Trophoblast cell (in vitro differentiated cells and primary cell): ENCODE data around the gene HLA-DQA1.

ENCODE experiments used
- DNase-seq, 2 donors: peaks; one replicate each; pipeline ENCODE4 v3.0.0-alpha.2; 2016
- H2AFZ ChIP-seq: 2 replicates; pipeline ENCODE4 v1.6.1; 2013; ENCODE audit warnings: low read length, moderate library complexity, mild to moderate bottlenecking; ENCODE audit not compliant: insufficient read depth, poor library complexity
- H2AK5ac ChIP-seq: 2 replicates; pipeline ENCODE4 v1.6.1; 2013; ENCODE audit warnings: mild to moderate bottlenecking, low read length
- H2BK120ac ChIP-seq: 2 replicates; pipeline ENCODE4 v1.6.1; 2013; ENCODE audit warnings: low read length, mild to moderate bottlenecking, moderate library complexity; ENCODE audit not compliant: insufficient read depth, poor library complexity
- H2BK12ac ChIP-seq: 2 replicates; pipeline ENCODE4 v1.6.1; 2013; ENCODE audit warnings: mild to moderate bottlenecking, low read length, moderate library complexity
- H2BK5ac ChIP-seq: 2 replicates; pipeline ENCODE4 v1.6.1; 2013; ENCODE audit warnings: low read length, low read depth, moderate library complexity, mild to moderate bottlenecking; ENCODE audit not compliant: poor library complexity
- H3K14ac ChIP-seq: 2 replicates; pipeline ENCODE4 v1.6.1; 2013; ENCODE audit warnings: mild to moderate bottlenecking, low read length
- H3K18ac ChIP-seq: 2 replicates; pipeline ENCODE4 v1.6.1; 2013; ENCODE audit warnings: mild to moderate bottlenecking, low read length
- H3K23ac ChIP-seq: 2 replicates; pipeline ENCODE4 v1.6.1; 2013; ENCODE audit warnings: low read length
- H3K27ac ChIP-seq: 2 replicates; pipeline ENCODE4 v1.5.1; 2013; ENCODE audit warnings: low read depth, mild to moderate bottlenecking, inconsistent platforms, low read length, moderate library complexity
- H3K27me3 ChIP-seq: 2 replicates; pipeline ENCODE4 v1.6.1; 2013; ENCODE audit warnings: inconsistent platforms, mild to moderate bottlenecking, low read length, moderate library complexity; ENCODE audit not compliant: insufficient read depth
- H3K36me3 ChIP-seq, 2 experiments: 1 replicate in 1 of 2; 2 replicates in 1 of 2; pipeline ENCODE4 v1.6.1; 2013; ENCODE audit warnings: low read length in 2 of 2, mild to moderate bottlenecking in 2 of 2, moderate library complexity in 1 of 2; ENCODE audit not compliant: insufficient read depth in 2 of 2, control insufficient read depth in 1 of 2
- H3K4ac ChIP-seq: 2 replicates; pipeline ENCODE4 v1.6.1; 2013; ENCODE audit warnings: low read depth, mild to moderate bottlenecking, low read length, moderate library complexity
- H3K4me1 ChIP-seq, 2 experiments: 1 replicate in 1 of 2; 2 replicates in 1 of 2; pipeline ENCODE4 v1.6.1; 2013; ENCODE audit warnings: low read length in 2 of 2, mild to moderate bottlenecking in 2 of 2, moderate library complexity in 1 of 2; ENCODE audit not compliant: insufficient read depth in 2 of 2, control insufficient read depth in 1 of 2
- H3K4me2 ChIP-seq: 2 replicates; pipeline ENCODE4 v1.6.1; 2013; ENCODE audit warnings: inconsistent platforms, mild to moderate bottlenecking, low read length, moderate library complexity
- H3K4me3 ChIP-seq: 2 replicates; pipeline ENCODE4 v1.5.1; 2013; ENCODE audit warnings: mild to moderate bottlenecking, low read depth, low read length, inconsistent platforms
- H3K79me1 ChIP-seq: one replicate; pipeline ENCODE4 v1.6.1; 2013; ENCODE audit warnings: low read length
- H3K79me2 ChIP-seq: 2 replicates; pipeline ENCODE4 v1.6.1; 2013; ENCODE audit warnings: low read length, mild to moderate bottlenecking; ENCODE audit not compliant: control insufficient read depth, insufficient read depth, poor library complexity
- H3K9ac ChIP-seq: 2 replicates; pipeline ENCODE4 v1.6.1; 2013; ENCODE audit warnings: mild to moderate bottlenecking, low read length
- H3K9me3 ChIP-seq: 2 replicates; pipeline ENCODE4 v1.6.1; 2013; ENCODE audit warnings: low read depth, mild to moderate bottlenecking, control low read depth, inconsistent platforms, low read length; ENCODE audit not compliant: insufficient read depth
- H4K12ac ChIP-seq: 2 replicates; pipeline ENCODE4 v1.6.1; 2013; ENCODE audit warnings: low read depth, mild to moderate bottlenecking, low read length, moderate library complexity
- H4K8ac ChIP-seq: 2 replicates; pipeline ENCODE4 v1.6.1; 2013; ENCODE audit warnings: low read depth, mild to moderate bottlenecking, low read length, moderate library complexity
- H4K91ac ChIP-seq: one replicate; pipeline ENCODE4 v1.6.1; 2013; ENCODE audit warnings: low read depth, mild to moderate bottlenecking, low read length, moderate library complexity
- WGBS: extraction: QIAGEN DNeasy Blood & Tissue Kit; methylation state at CpG from one replicate; pipeline ENCODE4 v1.1.7; 2013; ENCODE audit warnings: missing lambda C conversion rate; ENCODE audit not compliant: insufficient read length, insufficient coverage; ENCODE audit errors: extremely low coverage; 5-methylcytosine and 5-hydroxymethylcytosine counted together

Gene HLA-DQA1

GRCh38 chr6:32597024-32597423 lies 40.2 kb upstream of the HLA-DQA1 start:
- Histone ChIP-seq H3K9ac (no peak overlapping the region), H2BK5ac (no peak overlapping the region), H3K9me3 (no peaks in the 10 kb centered on the region), H3K79me1 (no peaks in the 10 kb centered on the region), H3K4me1 (no peaks in the 10 kb centered on the region), H3K18ac (no peak overlapping the region), H3K27ac (no peak overlapping the region), H3K79me2 (no peaks in the 10 kb centered on the region), H2AFZ (no peak overlapping the region), H2BK12ac (no peak overlapping the region), H3K4ac (no peak overlapping the region), H3K36me3 (no peaks in the 10 kb centered on the region), H4K91ac (no peak overlapping the region), H2AK5ac (no peak overlapping the region), H3K4me2 (no peak overlapping the region), H3K27me3 (no peaks in the 10 kb centered on the region), H3K14ac (no peak overlapping the region), H3K4me3 (no peak overlapping the region), H4K12ac (no peak overlapping the region), H4K8ac (no peak overlapping the region), H3K23ac (no peak overlapping the region), H2BK120ac (no peak overlapping the region)
- DNase-seq = no peak

- no peak overlapping the region for H4K8ac ChIP-seq
- no peaks in the 10 kb centered on the region for H3K4me1 ChIP-seq
- no peaks in the 10 kb centered on the region for H3K27me3 ChIP-seq
- H3K27ac ChIP-seq = no peak overlapping the region
- no CpG with 5 or more reads among the region's 3 CpGs for WGBS
- H3K18ac ChIP-seq = no peak overlapping the region
- H3K36me3 ChIP-seq = no peaks in the 10 kb centered on the region
- no peak for DNase-seq
- no peak overlapping the region for H2AFZ ChIP-seq
- no peak overlapping the region for H2BK5ac ChIP-seq
- no peak overlapping the region for H3K9ac ChIP-seq
- H2BK12ac ChIP-seq = no peak overlapping the region
- no peak overlapping the region for H3K4ac ChIP-seq
- H2AK5ac ChIP-seq = no peak overlapping the region
- H4K91ac ChIP-seq = no peak overlapping the region
- H4K12ac ChIP-seq = no peak overlapping the region
- H3K9me3 ChIP-seq = no peaks in the 10 kb centered on the region
- no peak overlapping the region for H3K23ac ChIP-seq
- no peaks in the 10 kb centered on the region for H3K79me2 ChIP-seq
- no peaks in the 10 kb centered on the region for H3K79me1 ChIP-seq
- H2BK120ac ChIP-seq = no peak overlapping the region
- no peak overlapping the region for H3K4me2 ChIP-seq
- no peak overlapping the region for H3K4me3 ChIP-seq
- H3K14ac ChIP-seq = no peak overlapping the region
These were observed 34.8 kb upstream of the HLA-DQA1 start for GRCh38 chr6:32602383-32602782.

GRCh38 chr6:32603222-32603621 lies 34.0 kb upstream of the HLA-DQA1 start:
- Histone ChIP-seq H3K27me3 (no peaks in the 10 kb centered on the region), H2BK120ac (no peak overlapping the region), H3K4ac (no peak overlapping the region), H3K27ac (no peak overlapping the region), H2AFZ (no peak overlapping the region), H3K79me1 (no peaks in the 10 kb centered on the region), H4K91ac (no peak overlapping the region), H3K4me2 (no peak overlapping the region), H4K12ac (no peak overlapping the region), H3K36me3 (no peaks in the 10 kb centered on the region), H2AK5ac (no peak overlapping the region), H3K14ac (no peak overlapping the region), H2BK5ac (no peak overlapping the region), H3K4me3 (no peak overlapping the region), H3K9me3 (no peaks in the 10 kb centered on the region), H3K18ac (no peak overlapping the region), H3K79me2 (no peaks in the 10 kb centered on the region), H3K23ac (no peak overlapping the region), H4K8ac (no peak overlapping the region), H2BK12ac (no peak overlapping the region), H3K4me1 (no peaks in the 10 kb centered on the region), H3K9ac (no peak overlapping the region)
- WGBS = no CpG with 5 or more reads among the region's 5 CpGs
- DNase-seq = no peak

GRCh38 chr6:32603888-32604287 lies 33.3 kb upstream of the HLA-DQA1 start:
- Histone ChIP-seq H3K18ac (no peak overlapping the region), H3K36me3 (no peaks in the 10 kb centered on the region), H2BK5ac (no peak overlapping the region), H3K79me1 (no peaks in the 10 kb centered on the region), H4K8ac (no peak overlapping the region), H2BK12ac (no peak overlapping the region), H3K27ac (no peak overlapping the region), H3K4me2 (no peak overlapping the region), H2BK120ac (no peak overlapping the region), H4K12ac (no peak overlapping the region), H4K91ac (no peak overlapping the region), H3K9me3 (no peaks in the 10 kb centered on the region), H3K9ac (no peak overlapping the region), H3K23ac (no peak overlapping the region), H3K27me3 (no peaks in the 10 kb centered on the region), H2AFZ (no peak overlapping the region), H3K4me3 (no peak overlapping the region), H3K79me2 (no peaks in the 10 kb centered on the region), H3K4ac (no peak overlapping the region), H3K14ac (no peak overlapping the region), H2AK5ac (no peak overlapping the region), H3K4me1 (no peaks in the 10 kb centered on the region)
- no peak for DNase-seq
- WGBS = no CpG with 5 or more reads among the region's 3 CpGs
